Measurements from ENCODE around the gene APRT.

Gene APRT

DNA sequence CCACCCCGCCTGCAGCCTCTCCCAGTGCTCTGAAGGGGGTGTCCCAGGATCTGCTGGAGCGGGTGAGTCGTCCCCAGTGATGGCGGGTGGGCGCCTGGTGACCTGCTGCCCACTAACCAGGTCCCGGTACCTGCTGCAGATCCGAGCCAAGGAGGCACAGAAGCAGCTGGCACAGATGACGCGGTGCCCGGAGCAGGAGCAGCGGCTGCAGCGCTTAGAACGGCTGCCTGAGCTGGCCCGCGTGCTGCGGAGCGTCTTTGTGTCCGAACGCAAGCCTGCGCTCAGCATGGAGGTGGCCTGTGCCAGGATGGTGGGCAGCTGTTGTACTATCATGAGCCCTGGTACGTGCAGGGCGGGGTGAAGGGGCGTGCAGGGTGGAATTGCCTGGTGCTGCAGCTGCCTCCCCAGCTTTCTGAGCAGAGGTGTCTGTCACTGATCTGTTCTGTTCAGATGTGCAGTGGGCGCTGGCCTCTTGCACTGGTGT is 4.5 kb downstream of the APRT start:
- no peak overlapping the region for H3K27ac ChIP-seq (ENCODE audit: low read depth, low read length)
- peaks cover 6% of the 10 kb centered on the region for H3K36me3 ChIP-seq (ENCODE audit: control insufficient read depth, insufficient read depth, low read length)
- H3K4me1 ChIP-seq (ENCODE audit: control insufficient read depth, insufficient read depth, low read length): peaks cover 14% of the 10 kb centered on the region

DNA sequence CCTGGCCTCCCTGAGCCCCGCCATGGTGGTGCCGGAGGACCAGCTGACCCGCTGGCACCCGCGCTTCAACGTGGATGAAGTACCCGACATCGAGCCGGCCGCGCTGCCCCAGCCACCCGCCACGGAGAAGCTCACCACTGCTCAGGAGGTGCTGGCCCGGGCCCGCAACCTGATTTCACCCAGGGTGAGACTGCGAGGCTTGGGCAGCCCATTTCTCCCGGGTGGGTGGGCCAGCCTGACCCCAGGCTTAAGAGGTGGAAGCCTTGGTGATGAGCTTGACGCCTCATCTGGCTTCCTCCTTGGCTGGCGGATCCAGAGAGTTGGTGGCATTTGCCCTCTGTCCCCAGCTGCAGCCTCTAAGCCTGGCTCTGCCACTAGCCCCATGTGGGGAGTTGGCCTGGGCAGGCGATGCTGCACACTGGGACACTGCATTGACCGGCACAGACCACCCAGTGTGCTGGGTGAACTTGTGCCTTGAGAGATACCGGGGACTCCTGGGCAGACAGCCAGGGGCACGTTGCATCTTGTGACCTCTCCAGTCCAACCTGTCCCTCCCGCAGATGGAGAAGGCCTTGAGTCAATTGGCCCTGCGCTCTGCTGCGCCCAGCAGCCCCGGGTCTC is 5.1 kb downstream of the APRT start:
- H3K9ac ChIP-seq (ENCODE audit: low read length): no peak overlapping the region
- H3K36me3 ChIP-seq (ENCODE audit: control insufficient read depth, insufficient read depth, low read length): peaks cover 6% of the 10 kb centered on the region
- H3K4me1 ChIP-seq (ENCODE audit: control insufficient read depth, insufficient read depth, low read length): peaks cover 14% of the 10 kb centered on the region
- H3K4me3 ChIP-seq (ENCODE audit: low read length): no peak overlapping the region
- no peaks in the 10 kb centered on the region for H3K27me3 ChIP-seq (ENCODE audit: control insufficient read depth, insufficient read depth, low read length)
- no peak overlapping the region for H3K27ac ChIP-seq (ENCODE audit: low read depth, low read length)

More for the DNA sequence above, 4.5 kb downstream of the APRT start:
- Histone ChIP-seq H3K27me3 (ENCODE audit: control insufficient read depth, insufficient read depth, low read length) (no peaks in the 10 kb centered on the region), H3K9ac (ENCODE audit: low read length) (no peak overlapping the region), H3K4me3 (ENCODE audit: low read length) (no peak overlapping the region)

DNA sequence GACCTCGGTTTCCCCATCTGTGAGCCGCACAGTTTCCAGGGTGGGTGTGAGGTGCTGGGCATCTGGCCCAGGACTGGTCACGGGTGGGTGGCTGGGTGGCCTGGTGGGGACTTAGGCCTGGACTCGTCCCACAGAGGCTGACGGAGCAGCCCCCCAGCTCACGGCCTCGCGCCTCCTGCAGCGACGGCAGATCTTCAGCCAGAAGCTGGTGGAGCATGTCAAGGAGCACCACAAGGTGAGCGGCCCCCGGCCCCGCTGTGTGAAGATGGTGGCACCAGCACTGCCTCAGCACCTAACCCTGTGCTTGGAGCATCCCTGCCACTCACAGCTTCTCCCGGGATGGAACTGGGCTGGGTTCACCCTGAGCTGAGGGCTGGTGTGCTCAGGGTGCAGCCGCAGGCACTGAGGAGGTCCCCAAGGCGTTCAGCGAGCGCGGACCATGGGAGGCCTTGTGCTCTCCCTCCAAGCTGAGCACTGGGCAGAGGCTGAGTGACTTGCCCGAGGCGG is 5.8 kb downstream of the APRT start:
- H3K9ac ChIP-seq (ENCODE audit: low read length): no peak overlapping the region
- H3K4me1 ChIP-seq (ENCODE audit: control insufficient read depth, insufficient read depth, low read length): peaks cover 12% of the 10 kb centered on the region
- H3K4me3 ChIP-seq (ENCODE audit: low read length): no peak overlapping the region
- H3K27me3 ChIP-seq (ENCODE audit: control insufficient read depth, insufficient read depth, low read length): no peaks in the 10 kb centered on the region
- no peak overlapping the region for H3K27ac ChIP-seq (ENCODE audit: low read depth, low read length)
- peaks cover 6% of the 10 kb centered on the region for H3K36me3 ChIP-seq (ENCODE audit: control insufficient read depth, insufficient read depth, low read length)

DNA sequence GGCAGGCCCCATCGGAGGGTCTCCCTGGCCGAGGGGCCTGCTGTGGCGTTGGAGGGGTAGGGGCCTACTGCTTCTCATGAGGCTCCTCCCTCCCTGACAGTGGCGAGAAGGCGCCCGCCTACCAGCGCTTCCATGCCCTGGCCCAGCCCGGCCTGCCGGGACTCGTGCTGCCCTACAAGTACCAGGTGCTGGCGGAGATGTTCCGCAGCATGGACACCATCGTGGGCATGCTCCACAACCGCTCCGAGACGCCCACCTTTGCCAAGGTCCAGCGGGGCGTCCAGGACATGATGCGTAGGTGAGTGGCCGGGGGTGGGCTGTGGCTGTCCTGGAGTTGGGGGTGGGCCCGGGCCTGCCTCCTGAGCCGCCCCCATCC is 6.4 kb downstream of the APRT start:
- Histone ChIP-seq H3K36me3 (ENCODE audit: control insufficient read depth, insufficient read depth, low read length) (peaks cover 6% of the 10 kb centered on the region), H3K4me3 (ENCODE audit: low read length) (no peak overlapping the region), H3K4me1 (ENCODE audit: control insufficient read depth, insufficient read depth, low read length) (peaks cover 6% of the 10 kb centered on the region), H3K27ac (ENCODE audit: low read depth, low read length) (no peak overlapping the region), H3K27me3 (ENCODE audit: control insufficient read depth, insufficient read depth, low read length) (no peaks in the 10 kb centered on the region), H3K9ac (ENCODE audit: low read length) (no peak overlapping the region)

DNA sequence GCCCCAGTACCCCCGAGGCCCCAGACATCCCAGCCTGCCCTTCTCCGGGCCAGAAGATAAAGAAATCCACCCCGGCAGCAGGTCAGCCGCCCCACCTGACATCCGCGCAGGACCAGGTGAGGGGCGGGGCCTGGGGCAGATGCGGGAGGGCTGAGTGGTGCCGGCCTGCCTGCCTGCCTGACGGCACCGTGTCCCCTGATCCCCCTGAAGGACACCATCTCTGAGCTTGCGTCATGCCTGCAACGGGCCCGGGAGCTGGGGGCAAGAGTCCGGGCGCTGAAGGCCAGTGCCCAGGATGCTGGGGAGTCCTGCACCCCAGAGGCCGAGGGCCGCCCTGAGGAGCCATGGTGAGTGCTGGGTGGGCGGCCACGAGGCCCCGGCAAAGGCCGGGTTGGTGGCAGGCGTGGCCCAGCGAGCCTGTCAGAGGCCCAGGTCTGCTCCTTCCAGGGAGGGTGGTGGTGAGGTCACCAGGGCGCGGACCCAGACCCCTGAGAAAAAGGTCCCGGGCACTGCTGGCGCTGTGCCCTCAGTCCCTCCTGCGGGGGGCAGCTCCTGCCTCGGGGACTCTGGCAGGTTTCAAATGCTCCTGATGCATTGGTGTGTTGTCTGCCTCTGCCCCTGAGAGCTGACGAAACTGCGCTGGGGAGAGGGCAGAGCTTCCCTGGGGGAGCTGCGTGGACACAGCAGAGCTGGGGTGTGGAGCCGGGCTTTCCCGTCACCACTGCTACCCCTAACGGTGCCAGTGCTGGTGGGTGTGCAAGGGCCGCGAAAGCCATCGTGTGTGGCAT is 7.0 kb downstream of the APRT start:
- Histone ChIP-seq H3K4me3 (ENCODE audit: low read length) (no peak overlapping the region), H3K27ac (ENCODE audit: low read depth, low read length) (no peak overlapping the region), H3K36me3 (ENCODE audit: control insufficient read depth, insufficient read depth, low read length) (peaks cover 6% of the 10 kb centered on the region), H3K4me1 (ENCODE audit: control insufficient read depth, insufficient read depth, low read length) (no peaks in the 10 kb centered on the region), H3K27me3 (ENCODE audit: control insufficient read depth, insufficient read depth, low read length) (no peaks in the 10 kb centered on the region), H3K9ac (ENCODE audit: low read length) (no peak overlapping the region)

DNA sequence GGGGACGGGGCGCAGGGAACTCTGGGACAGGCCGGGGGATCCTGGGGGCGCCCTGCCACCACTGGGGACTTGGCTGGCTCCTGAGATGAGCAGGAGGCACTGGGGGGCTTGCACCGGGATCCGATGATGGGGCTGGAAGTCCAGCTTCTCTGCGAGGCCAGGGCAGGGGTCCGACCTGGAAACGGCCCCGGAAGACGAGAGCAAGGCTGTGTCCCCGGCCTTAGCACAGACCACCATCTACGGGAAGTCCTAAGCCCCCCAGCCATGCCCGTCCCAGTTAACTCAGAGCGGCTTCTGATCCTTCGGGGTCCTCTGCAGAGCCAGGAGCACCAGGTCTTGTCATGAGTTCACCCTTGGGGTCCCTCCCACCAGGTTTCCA is 7.6 kb downstream of the APRT start:
- H3K36me3 ChIP-seq (ENCODE audit: control insufficient read depth, insufficient read depth, low read length): peaks cover under 1% of the 10 kb centered on the region
- H3K27me3 ChIP-seq (ENCODE audit: control insufficient read depth, insufficient read depth, low read length): no peaks in the 10 kb centered on the region
- no peak overlapping the region for H3K9ac ChIP-seq (ENCODE audit: low read length)
- no peak overlapping the region for H3K27ac ChIP-seq (ENCODE audit: low read depth, low read length)
- peak overlapping the region; percentile 41 for H3K4me3 ChIP-seq (ENCODE audit: low read length)
- H3K4me1 ChIP-seq (ENCODE audit: control insufficient read depth, insufficient read depth, low read length): no peaks in the 10 kb centered on the region

DNA sequence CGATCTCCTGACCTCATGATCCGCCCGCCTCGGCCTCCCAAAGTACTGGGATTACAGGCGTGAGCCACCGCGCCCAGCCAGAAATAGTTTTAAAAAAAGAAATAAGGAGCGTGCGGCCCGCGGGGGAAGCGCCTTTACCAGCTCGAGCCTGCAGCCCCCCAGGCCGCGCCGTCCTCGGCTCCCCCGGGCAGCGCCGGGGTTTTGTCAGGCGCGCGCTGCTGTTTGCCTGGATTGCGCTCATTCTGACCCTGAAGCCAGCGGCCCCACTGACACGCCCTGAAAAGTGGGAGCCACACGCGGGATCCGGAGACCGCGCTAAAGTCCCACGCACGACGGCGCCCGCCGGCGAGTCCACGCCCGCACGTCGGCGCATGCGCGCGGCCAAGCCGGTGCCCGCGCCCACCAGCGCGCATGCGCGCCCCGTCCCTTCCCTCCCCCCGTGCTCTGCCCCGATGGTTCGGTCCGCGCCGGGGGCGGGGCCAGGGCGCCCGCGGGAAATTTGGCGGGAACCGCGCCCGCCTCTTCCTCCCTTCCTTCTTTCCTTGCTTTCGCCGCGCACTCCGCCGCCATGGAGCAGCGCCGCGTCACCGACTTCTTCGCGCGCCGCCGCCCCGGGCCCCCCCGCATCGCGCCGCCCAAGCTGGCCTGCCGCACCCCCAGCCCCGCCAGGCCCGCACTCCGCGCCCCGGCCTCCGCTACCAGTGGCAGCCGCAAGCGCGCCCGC is 8.3 kb downstream of the APRT start, which contains the start of gene CDT1:
CDT1 (plus strand) TSS at position 526 of the 724 bp plus-strand sequence; CDS start at position 569, 43 bp downstream.
- Histone ChIP-seq H3K27me3 (ENCODE audit: control insufficient read depth, insufficient read depth, low read length) (no peaks in the 10 kb centered on the region), H3K9ac (ENCODE audit: low read length) (no peak within 1 kb of the TSS), H3K27ac (ENCODE audit: low read depth, low read length) (peak within 1 kb of the TSS; percentile 61), H3K36me3 (ENCODE audit: control insufficient read depth, insufficient read depth, low read length) (no peaks in the 10 kb centered on the region), H3K4me1 (ENCODE audit: control insufficient read depth, insufficient read depth, low read length) (no peaks in the 10 kb centered on the region), H3K4me3 (ENCODE audit: low read length) (peak within 1 kb of the TSS; percentile 66)

DNA sequence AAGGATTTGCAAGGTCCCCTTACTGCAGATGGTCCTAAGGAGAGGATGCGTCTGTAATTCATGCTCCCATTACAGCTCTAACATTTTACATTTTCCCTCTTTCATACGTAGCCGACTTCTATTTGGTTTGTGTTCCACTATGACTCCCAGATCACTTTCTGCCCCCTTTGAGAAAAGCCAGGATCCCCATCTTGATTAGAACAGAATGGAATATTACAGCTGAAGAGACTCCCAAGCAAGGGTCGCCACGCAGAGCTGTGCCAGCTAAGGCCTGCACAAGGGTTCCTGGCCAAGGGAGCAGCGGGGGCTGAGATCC is 11.5 kb downstream of the APRT start:
- no peaks in the 10 kb centered on the region for H3K4me1 ChIP-seq (ENCODE audit: control insufficient read depth, insufficient read depth, low read length)
- no peak overlapping the region for H3K9ac ChIP-seq (ENCODE audit: low read length)
- H3K27me3 ChIP-seq (ENCODE audit: control insufficient read depth, insufficient read depth, low read length): no peaks in the 10 kb centered on the region
- no peak overlapping the region for H3K4me3 ChIP-seq (ENCODE audit: low read length)
- H3K27ac ChIP-seq (ENCODE audit: low read depth, low read length): no peak overlapping the region
- H3K36me3 ChIP-seq (ENCODE audit: control insufficient read depth, insufficient read depth, low read length): no peaks in the 10 kb centered on the region

DNA sequence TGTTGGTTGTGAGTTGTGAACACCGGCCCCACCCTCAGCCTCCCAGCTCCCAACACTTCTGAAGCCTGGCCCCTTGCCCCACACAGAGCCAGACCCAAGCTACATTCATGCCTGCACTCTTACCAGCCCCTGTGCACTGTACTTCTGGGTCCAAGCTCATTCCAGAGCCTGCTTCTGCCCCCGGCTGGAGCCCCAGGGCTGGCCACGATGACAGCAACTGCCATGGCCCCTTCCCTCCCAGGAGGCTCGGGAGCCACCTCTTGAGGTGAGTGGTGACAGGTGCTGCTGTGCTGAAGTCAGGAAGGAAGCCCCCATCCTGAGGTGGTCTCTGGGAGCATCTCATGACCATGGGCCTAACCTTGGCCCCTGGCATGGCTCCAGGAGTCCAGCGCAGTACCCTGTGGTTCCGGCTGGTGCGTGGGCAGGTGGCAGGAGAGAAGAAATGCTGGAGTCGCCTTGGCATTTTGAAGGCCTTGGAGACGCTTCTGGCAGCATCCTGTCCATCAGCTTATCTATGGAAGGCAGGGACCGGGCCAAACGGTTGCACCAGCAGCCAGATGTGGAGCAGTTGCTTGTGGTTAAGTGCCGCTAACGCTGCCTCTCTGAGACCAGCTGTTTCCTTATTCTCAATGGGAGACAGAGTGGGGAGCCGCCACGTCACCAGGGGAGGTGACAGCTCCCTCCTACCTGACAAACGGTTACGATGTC is 12.0 kb downstream of the APRT start:
- H3K4me3 ChIP-seq (ENCODE audit: low read length): no peak overlapping the region

DNA sequence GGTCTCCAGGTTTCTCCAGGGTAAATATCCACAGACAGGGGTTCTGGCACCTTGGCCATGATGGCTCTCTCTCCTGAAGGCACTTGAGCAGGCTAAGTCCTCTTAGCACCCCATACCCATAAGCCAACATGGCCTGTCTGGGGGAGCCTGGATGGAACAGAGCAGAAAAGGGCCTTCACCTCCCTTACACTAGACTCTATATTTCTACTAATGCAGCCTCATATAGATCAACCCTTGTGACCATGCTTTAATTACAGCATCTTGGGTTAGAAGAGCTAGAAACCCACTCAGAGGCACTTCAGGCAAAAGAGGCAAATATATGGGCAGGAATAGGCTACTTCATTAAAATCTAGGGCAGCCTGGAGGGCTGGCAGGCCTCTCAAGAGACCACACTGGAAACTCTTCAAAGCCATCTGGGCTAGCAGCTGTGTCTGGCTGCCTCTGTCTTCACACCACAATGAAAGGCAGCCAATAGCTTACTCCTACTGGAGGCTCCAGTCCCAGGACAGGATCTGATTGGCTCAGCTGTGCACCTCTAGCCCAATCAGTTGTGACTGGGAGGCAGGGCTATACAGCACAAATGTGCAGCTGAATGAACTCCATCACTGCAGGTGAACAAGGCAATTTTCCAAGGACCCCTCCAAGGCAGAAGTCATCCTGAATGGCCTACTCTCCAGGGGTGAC is 12.8 kb downstream of the APRT start:
- Histone ChIP-seq H3K4me1 (ENCODE audit: control insufficient read depth, insufficient read depth, low read length) (no peaks in the 10 kb centered on the region), H3K9ac (ENCODE audit: low read length) (no peak overlapping the region), H3K4me3 (ENCODE audit: low read length) (no peak overlapping the region), H3K27me3 (ENCODE audit: control insufficient read depth, insufficient read depth, low read length) (no peaks in the 10 kb centered on the region), H3K36me3 (ENCODE audit: control insufficient read depth, insufficient read depth, low read length) (no peaks in the 10 kb centered on the region), H3K27ac (ENCODE audit: low read depth, low read length) (no peak overlapping the region)

More for the DNA sequence above, 12.0 kb downstream of the APRT start:
- no peaks in the 10 kb centered on the region for H3K4me1 ChIP-seq (ENCODE audit: control insufficient read depth, insufficient read depth, low read length)
- no peaks in the 10 kb centered on the region for H3K36me3 ChIP-seq (ENCODE audit: control insufficient read depth, insufficient read depth, low read length)
- no peak overlapping the region for H3K9ac ChIP-seq (ENCODE audit: low read length)
- H3K27ac ChIP-seq (ENCODE audit: low read depth, low read length): no peak overlapping the region
- no peaks in the 10 kb centered on the region for H3K27me3 ChIP-seq (ENCODE audit: control insufficient read depth, insufficient read depth, low read length)

DNA sequence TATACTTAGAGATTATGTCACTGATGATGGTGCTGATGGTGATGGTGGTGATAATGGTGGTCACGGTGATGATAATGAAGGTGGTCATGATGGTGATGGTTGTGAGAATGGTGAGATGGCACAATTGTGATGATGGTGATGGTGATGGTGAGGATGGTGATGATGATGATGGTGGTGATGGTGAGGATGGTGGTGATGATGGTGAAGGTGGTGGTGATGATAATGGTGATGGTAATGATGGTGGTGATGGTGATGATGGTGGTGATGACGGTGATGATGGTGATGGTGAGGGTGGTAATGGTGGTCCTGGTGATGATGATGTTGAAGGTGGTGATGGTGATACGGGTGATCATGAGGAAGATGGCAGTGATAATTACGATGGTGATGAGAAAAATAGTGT is 13.7 kb downstream of the APRT start:
- Histone ChIP-seq H3K4me1 (ENCODE audit: control insufficient read depth, insufficient read depth, low read length) (no peaks in the 10 kb centered on the region), H3K9ac (ENCODE audit: low read length) (no peak overlapping the region), H3K36me3 (ENCODE audit: control insufficient read depth, insufficient read depth, low read length) (no peaks in the 10 kb centered on the region), H3K27ac (ENCODE audit: low read depth, low read length) (no peak overlapping the region), H3K4me3 (ENCODE audit: low read length) (no peak overlapping the region), H3K27me3 (ENCODE audit: control insufficient read depth, insufficient read depth, low read length) (no peaks in the 10 kb centered on the region)
